Esophagus muscularis mucosa (tissue), 4 donors: ENCODE results near the gene ZNF766. TPM values are rescaled to one million over a fixed set of nuclear protein-coding genes. Genes with fewer than 3 reads are reported as not detected.

Experiments
- DNase-seq: peaks from one replicate; pipeline ENCODE4 v3.0.0-alpha.2; 2017; ENCODE audit errors: extremely low spot score
- H3K27ac ChIP-seq, 4 donors: fragments of 200-600 bp; sonication (generic); replicated peaks in 1 of 4; 1 replicate in 3 of 4; 2 replicates in 1 of 4; pipeline ENCODE4 v1.5.1; 2016 to 2019; ENCODE audit warnings: mild to moderate bottlenecking in 1 of 4
- H3K27me3 ChIP-seq, 4 donors: fragments of 200-600 bp; sonication (generic); one replicate each; pipeline versions ENCODE4 v1.5.1 to v1.6.0; 2016 to 2019
- H3K36me3 ChIP-seq, 4 donors: fragments of 200-600 bp; sonication (generic); one replicate each; pipeline ENCODE4 v1.5.1; 2016 to 2019
- H3K4me1 ChIP-seq, 4 donors: fragments of 200-600 bp; sonication (generic); one replicate each; pipeline ENCODE4 v1.5.1; 2016 to 2019
- H3K4me3 ChIP-seq, 4 donors: fragments of 200-600 bp; sonication (generic); 1 replicate in 2 of 4; 2 replicates in 2 of 4; pipeline ENCODE4 v1.5.1; 2016 to 2019; ENCODE audit warnings: mild to moderate bottlenecking in 4 of 4, moderate library complexity in 1 of 4
- H3K9me3 ChIP-seq, 4 donors: fragments of 200-600 bp; sonication (generic); 1 replicate in 3 of 4; 2 replicates in 1 of 4; pipeline ENCODE4 v1.5.1; 2016 to 2019
- CTCF ChIP-seq, 3 experiments: fragments of 200-600 bp in 2 of 3; fragments of 450-650 bp in 1 of 3; sonication (generic) in 2 of 3; IDR thresholded peaks; one replicate each; pipeline ENCODE4 v1.5.1; 2017 to 2019; ENCODE audit warnings: antibody characterized with exemption in 3 of 3, mild to moderate bottlenecking in 2 of 3, moderate library complexity in 1 of 3
- EP300 ChIP-seq: sonication (generic); formaldehyde crosslinking; IDR thresholded peaks from one replicate; pipeline ENCODE4 v1.6.1; 2017; ENCODE audit warnings: antibody characterized with exemption
- POLR2A ChIP-seq: fragments of 450-650 bp; IDR thresholded peaks from one replicate; pipeline ENCODE4 v1.6.1; 2017; ENCODE audit warnings: antibody characterized with exemption, moderate library complexity, mild to moderate bottlenecking, low read depth
- POLR2AphosphoS5 ChIP-seq, 2 donors: sonication (generic); formaldehyde crosslinking; IDR thresholded peaks; one replicate each; pipeline ENCODE4 v1.6.1; 2017; ENCODE audit warnings: antibody characterized with exemption in 2 of 2
- WGBS: methylation state at CpG from one replicate; pipeline ENCODE4 v1.1.5; 2018; 5-methylcytosine and 5-hydroxymethylcytosine counted together
- intact Hi-C: fragments of 100-400 bp; cut with DNase I; formaldehyde crosslinking; loops from one replicate; pipeline ENCODE4 v1.15.1; 2023
- total RNA-seq, 4 donors: library from RNA; depleted of rRNA; stranded (reverse); fragments of >200 nt; gene quantifications; one replicate each; pipeline versions ENCODE4 v1.1.0 to v1.2.1, GENCODE V29; 2016

ZNF766 gene
- 10 to 100 TPM in 2 of 4 donors, 1 to 10 TPM in 2; 8.3 to 13.9 (median 10.8) TPM for total RNA-seq

DNA sequence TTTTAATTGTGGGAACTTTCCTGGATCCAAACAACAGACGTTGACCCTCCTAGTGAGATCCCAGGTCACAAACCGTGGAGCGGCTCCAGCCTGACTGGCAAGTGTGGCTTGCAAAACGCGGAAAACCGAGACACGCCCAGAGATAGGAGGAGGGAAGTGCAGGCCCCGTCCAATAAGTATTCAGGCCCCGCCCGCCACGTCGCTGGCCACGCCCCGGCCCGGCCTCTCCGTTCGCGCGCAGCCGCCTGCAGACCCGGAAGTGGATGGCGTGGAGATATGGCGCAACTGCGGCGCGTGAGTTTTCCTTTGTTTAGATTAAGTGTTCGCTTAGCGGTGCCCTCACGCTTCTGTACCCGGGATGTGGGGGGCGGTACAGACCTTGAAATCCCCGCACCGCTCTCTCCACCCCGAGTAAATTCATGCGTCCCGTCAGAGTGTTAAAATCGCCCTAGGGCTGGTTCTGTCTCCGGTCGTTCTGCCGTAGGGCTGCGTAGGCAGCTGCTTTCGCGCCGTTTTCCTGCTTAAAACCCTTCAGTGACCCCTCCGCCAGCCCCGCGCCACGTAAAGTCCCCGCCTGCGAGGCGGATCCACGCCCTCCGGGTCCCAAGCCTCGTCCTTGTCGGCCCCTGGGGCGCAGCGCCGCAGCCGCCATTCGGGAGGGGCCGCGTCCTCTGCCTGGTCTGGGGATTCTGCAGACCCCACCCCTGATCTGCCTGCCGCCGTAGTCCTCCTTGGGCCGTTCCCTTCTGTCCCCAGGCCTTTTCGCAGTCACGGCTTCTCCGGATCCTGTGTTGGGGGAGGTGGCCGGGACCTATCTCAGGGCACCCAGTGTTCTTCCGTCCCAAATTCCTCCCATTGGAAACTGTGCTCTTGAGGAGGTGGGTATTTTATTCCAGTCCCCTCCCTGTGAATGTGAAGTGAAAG lies at the start of gene ZNF766:
Gene ZNF766, plus strand, starts transcription at position 250 of the 924 bp plus-strand sequence. Its CDS starts 27 bp downstream, at position 277.
- no peaks in the 10 kb centered on the region for H3K27me3 ChIP-seq

DNA sequence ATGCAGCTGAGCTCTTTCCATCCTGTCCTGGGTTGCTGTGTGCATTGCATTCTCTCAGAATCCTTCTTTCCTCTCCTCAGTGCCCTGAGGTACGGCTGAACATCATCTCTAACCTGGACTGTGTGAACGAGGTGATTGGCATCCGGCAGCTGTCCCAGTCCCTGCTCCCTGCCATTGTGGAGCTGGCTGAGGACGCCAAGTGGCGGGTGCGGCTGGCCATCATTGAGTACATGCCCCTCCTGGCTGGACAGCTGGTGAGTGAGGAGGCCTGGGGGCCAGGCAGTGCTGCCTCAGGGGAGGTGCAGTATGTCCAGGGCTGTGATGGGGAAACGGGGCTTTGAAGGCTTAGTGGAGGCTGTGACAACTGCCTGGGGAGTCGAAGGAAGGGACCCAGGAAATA lies 49.8 kb upstream of the ZNF766 start:
- intact Hi-C loops: no loop called here
- H3K27me3 ChIP-seq: no peaks in the 10 kb centered on the region
- H3K4me3 ChIP-seq: no peak overlapping the region
- no peak for DNase-seq
- H3K27ac ChIP-seq: no peak overlapping the region
- H3K9me3 ChIP-seq: no peaks in the 10 kb centered on the region
- TF ChIP-seq POLR2AphosphoS5 (IDR thresholded peaks at IDR 0.05) (no peak), POLR2A (no peak), CTCF (IDR thresholded peaks at IDR 0.05) (no peak), EP300 (no peak)
- peaks cover 92 to 100% (median 100%) of the 10 kb centered on the region in 4 donors for H3K36me3 ChIP-seq
- WGBS: 92% methylated on average over 8 of the region's 8 CpGs
- H3K4me1 ChIP-seq: no peaks in the 10 kb centered on the region

More for the DNA sequence above, at the start of gene ZNF766:
- WGBS: under 1% methylated on average over 47 of the region's 70 CpGs
- peak within 1 kb of the TSS; percentile 92 to 100 (median 98) for H3K4me3 ChIP-seq
- peak within 1 kb of the TSS; percentile 98 to 99 (median 98) for H3K27ac ChIP-seq
- TF ChIP-seq POLR2A (peak; percentile 72), POLR2AphosphoS5 (IDR thresholded peaks at IDR 0.05) (peak; percentile 96 to 99), EP300 (no peak)
- H3K4me1 ChIP-seq: peaks cover 15 to 28% (median 27%) of the 10 kb centered on the region in 4 donors
- peaks cover 0 to 14% (median 5%) of the 10 kb centered on the region in 4 donors for H3K36me3 ChIP-seq
- DNase-seq: peak; percentile 100
- intact Hi-C loops: loop anchor here (1.0 kb wide), 1 partner anchor 28 kb away; the partner anchor contains the start of gene ZNF480
- no peaks in the 10 kb centered on the region for H3K9me3 ChIP-seq

DNA sequence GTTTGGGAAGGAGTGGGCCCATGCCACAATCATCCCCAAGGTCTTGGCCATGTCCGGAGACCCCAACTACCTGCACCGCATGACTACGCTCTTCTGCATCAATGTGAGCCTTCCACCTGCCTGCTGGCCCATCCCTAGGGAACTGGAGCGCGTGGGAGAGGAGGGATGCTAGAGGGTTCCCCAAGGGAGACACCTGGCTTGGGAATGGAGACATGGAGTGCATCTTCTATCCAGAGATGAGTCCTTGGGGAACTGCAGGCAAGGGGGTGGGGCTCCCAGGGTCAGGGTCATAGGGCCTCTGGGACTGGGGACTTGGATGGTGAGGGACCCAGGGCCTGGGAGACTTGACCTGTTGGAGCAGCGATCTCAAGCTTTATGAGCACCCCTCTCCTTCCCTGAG lies 48.4 kb upstream of the ZNF766 start:
- 99% methylated on average over 6 of the region's 6 CpGs for WGBS

DNA sequence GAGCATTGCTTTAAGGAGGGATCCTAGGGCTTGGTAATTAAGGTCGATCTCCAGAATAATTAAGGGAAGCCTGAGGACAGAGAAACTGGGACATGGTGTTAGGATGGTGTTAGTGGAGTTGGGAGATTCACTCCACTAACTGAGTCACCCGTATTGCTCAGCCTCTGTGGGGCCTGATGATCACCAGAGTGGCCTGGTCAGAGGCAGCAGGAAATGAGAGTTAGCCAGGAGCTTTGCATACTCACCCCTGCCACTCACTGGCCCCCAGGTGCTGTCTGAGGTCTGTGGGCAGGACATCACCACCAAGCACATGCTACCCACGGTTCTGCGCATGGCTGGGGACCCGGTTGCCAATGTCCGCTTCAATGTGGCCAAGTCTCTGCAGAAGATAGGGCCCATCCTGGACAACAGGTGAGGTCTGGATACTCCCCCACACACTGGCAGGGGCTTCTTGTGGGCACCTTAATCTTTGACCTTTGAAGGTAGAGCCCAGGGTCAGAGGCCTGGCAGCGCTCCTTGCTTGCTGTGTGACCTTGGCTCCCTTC lies 47.5 kb upstream of the ZNF766 start:
- Histone ChIP-seq H3K4me3 (no peak overlapping the region), H3K9me3 (no peaks in the 10 kb centered on the region), H3K27me3 (no peaks in the 10 kb centered on the region), H3K36me3 (peaks cover 92 to 100% (median 100%) of the 10 kb centered on the region in 4 donors), H3K4me1 (no peaks in the 10 kb centered on the region), H3K27ac (no peak overlapping the region)
- no peak for DNase-seq
- intact Hi-C loops: no loop called here
- TF ChIP-seq POLR2A (no peak), CTCF (IDR thresholded peaks at IDR 0.05) (no peak)
- 97% methylated on average over 7 of the region's 7 CpGs for WGBS

More for the DNA sequence above, 48.4 kb upstream of the ZNF766 start:
- Histone ChIP-seq H3K4me1 (no peaks in the 10 kb centered on the region), H3K27ac (no peak overlapping the region), H3K9me3 (no peaks in the 10 kb centered on the region), H3K27me3 (no peaks in the 10 kb centered on the region), H3K4me3 (no peak overlapping the region), H3K36me3 (peaks cover 92 to 100% (median 100%) of the 10 kb centered on the region in 4 donors)
- no peak for DNase-seq
- intact Hi-C loops: no loop called here
- TF ChIP-seq EP300 (no peak), POLR2AphosphoS5 (IDR thresholded peaks at IDR 0.05) (no peak), POLR2A (no peak), CTCF (IDR thresholded peaks at IDR 0.05) (no peak)

- Histone ChIP-seq H3K27me3 (no peaks in the 10 kb centered on the region), H3K4me1 (no peaks in the 10 kb centered on the region), H3K27ac (no peak overlapping the region), H3K36me3 (peaks cover 80 to 100% (median 99%) of the 10 kb centered on the region in 4 donors), H3K4me3 (no peak overlapping the region), H3K9me3 (no peaks in the 10 kb centered on the region)
- WGBS: 96% methylated on average over 5 of the region's 5 CpGs
- TF ChIP-seq EP300 (no peak), POLR2AphosphoS5 (IDR thresholded peaks at IDR 0.05) (no peak), POLR2A (no peak), CTCF (IDR thresholded peaks at IDR 0.05) (no peak)
- no peak for DNase-seq
- intact Hi-C loops: no loop called here
Observed at GRCh38 chr19:52224211-52224610, 45.2 kb upstream of the ZNF766 start.
